WTC11 (cell line): Measurements from ENCODE around the gene ZNF714. TPM values are rescaled to one million over a fixed set of nuclear protein-coding genes. Genes with fewer than 3 reads are reported as not detected.

Source experiments
- ATAC-seq: fragments of 200-7000 bp; cut with Tn5 transposase; 2 replicates; pipeline ENCODE4 v1.10.0; 2021; ENCODE audit warnings: mild to moderate bottlenecking, moderate library complexity
- CTCF ChIA-PET: fragments of 300-600 bp; sonication (Branson Sonifier 250); formaldehyde crosslinking; loops from one replicate; lab custom pipeline; 2021; ENCODE audit warnings: antibody characterized with exemption; lab: Charles Lee
- POLR2A ChIA-PET: fragments of 350-600 bp; sonication (Branson Sonifier 250); formaldehyde crosslinking; loops from one replicate; lab custom pipeline; 2021; ENCODE audit warnings: antibody characterized with exemption; lab: Charles Lee
- DNase-seq: peaks from one replicate; pipeline ENCODE4 v3.0.0; 2021; ENCODE audit warnings: low spot score
- H3K27ac Mint-ChIP-seq: 2 replicates; pipeline ENCODE4 v1.8.0; 2021; ENCODE audit warnings: mixed read lengths
- H3K27me3 Mint-ChIP-seq: 2 replicates; pipeline ENCODE4 v1.8.0; 2021; ENCODE audit warnings: low read depth, mild to moderate bottlenecking, moderate library complexity, mixed read lengths
- H3K36me3 Mint-ChIP-seq: 2 replicates; pipeline ENCODE4 v1.8.0; 2021; ENCODE audit warnings: mixed read lengths
- H3K4me1 Mint-ChIP-seq: 2 replicates; pipeline ENCODE4 v1.8.0; 2022; ENCODE audit warnings: mixed read lengths
- H3K4me3 Mint-ChIP-seq: 2 replicates; pipeline ENCODE4 v1.8.0; 2021; ENCODE audit warnings: mild to moderate bottlenecking, moderate library complexity, mixed read lengths
- H3K9me3 Mint-ChIP-seq: 2 replicates; pipeline ENCODE4 v1.8.0; 2021; ENCODE audit warnings: mixed read lengths
- ATF1 ChIP-seq: sonication (generic); formaldehyde crosslinking; IDR thresholded peaks from 2 replicates; pipeline ENCODE4 v1.8.1; 2023; ENCODE audit warnings: mild to moderate bottlenecking, moderate library complexity, missing genetic modification reagents
- CBFB ChIP-seq: sonication (generic); formaldehyde crosslinking; IDR thresholded peaks from 2 replicates; pipeline ENCODE4 v1.8.1; 2022; ENCODE audit warnings: mild to moderate bottlenecking, low read depth, missing genetic modification reagents
- CDX4 ChIP-seq: fragments of 250-450 bp; sonication (Bioruptor Pico); IDR thresholded peaks from 2 replicates; pipeline ENCODE4 v1.9.0; 2021; ENCODE audit warnings: moderate library complexity, mild to moderate bottlenecking, inconsistent platforms, borderline replicate concordance
- CREM ChIP-seq: sonication (generic); formaldehyde crosslinking; IDR thresholded peaks from 2 replicates; pipeline ENCODE4 v1.8.1; 2022; ENCODE audit warnings: mild to moderate bottlenecking, missing genetic modification reagents, moderate library complexity
- E2F5 ChIP-seq: sonication (generic); formaldehyde crosslinking; IDR thresholded peaks from 2 replicates; pipeline ENCODE4 v1.8.1; 2022; ENCODE audit warnings: mild to moderate bottlenecking, moderate library complexity, missing genetic modification reagents
- ERG ChIP-seq: fragments of 250-450 bp; sonication (Bioruptor Pico); IDR thresholded peaks from 2 replicates; pipeline ENCODE4 v1.8.0; 2021; ENCODE audit warnings: mild to moderate bottlenecking
- KAT7 ChIP-seq: sonication (generic); formaldehyde crosslinking; IDR thresholded peaks from 2 replicates; pipeline ENCODE4 v1.8.1; 2023; ENCODE audit warnings: missing genetic modification reagents, mild to moderate bottlenecking, borderline replicate concordance
- NFATC4 ChIP-seq: fragments of 250-450 bp; sonication (Bioruptor Pico); IDR thresholded peaks from 2 replicates; pipeline ENCODE4 v1.9.0; 2021; ENCODE audit warnings: mild to moderate bottlenecking
- NR3C1 ChIP-seq: sonication (generic); formaldehyde crosslinking; conservative IDR thresholded peaks from 2 replicates; pipeline ENCODE4 v1.8.1; 2023; ENCODE audit warnings: low read depth, mild to moderate bottlenecking, missing genetic modification reagents
- PRDM15 ChIP-seq: sonication (generic); formaldehyde crosslinking; IDR thresholded peaks from 2 replicates; pipeline ENCODE4 v1.8.0; 2022; ENCODE audit warnings: missing genetic modification reagents
- SMAD4 ChIP-seq: sonication (generic); formaldehyde crosslinking; IDR thresholded peaks from 2 replicates; pipeline ENCODE4 v1.8.0; 2022; ENCODE audit warnings: mild to moderate bottlenecking, missing genetic modification reagents
- SOX15 ChIP-seq: fragments of 250-450 bp; sonication (Bioruptor Pico); IDR thresholded peaks from 2 replicates; pipeline ENCODE4 v1.9.0; 2021; ENCODE audit warnings: mild to moderate bottlenecking
- SP1 ChIP-seq: sonication (generic); formaldehyde crosslinking; conservative IDR thresholded peaks from 2 replicates; pipeline ENCODE4 v1.8.1; 2022; ENCODE audit warnings: missing genetic modification reagents
- TP53 ChIP-seq: sonication (generic); formaldehyde crosslinking; IDR thresholded peaks from 2 replicates; pipeline ENCODE4 v1.8.1; 2023; ENCODE audit warnings: mild to moderate bottlenecking, missing genetic modification reagents
- ZMAT4 ChIP-seq: fragments of 250-450 bp; sonication (Bioruptor Pico); IDR thresholded peaks from 2 replicates; pipeline ENCODE4 v1.9.0; 2021; ENCODE audit warnings: mild to moderate bottlenecking
- ZNF121 ChIP-seq: sonication (generic); formaldehyde crosslinking; IDR thresholded peaks from 2 replicates; pipeline ENCODE4 v1.8.0; 2023; ENCODE audit warnings: missing genetic modification reagents
- ZNF263 ChIP-seq: sonication (generic); formaldehyde crosslinking; IDR thresholded peaks from 2 replicates; pipeline ENCODE4 v1.8.1; 2022; ENCODE audit warnings: low read depth, mild to moderate bottlenecking, moderate library complexity, missing genetic modification reagents
- ZNF281 ChIP-seq: sonication (generic); formaldehyde crosslinking; IDR thresholded peaks from 2 replicates; pipeline ENCODE4 v1.8.0; 2023; ENCODE audit warnings: mild to moderate bottlenecking, missing genetic modification reagents
- ZNF423 ChIP-seq: fragments of 250-450 bp; sonication (Bioruptor Pico); IDR thresholded peaks from 2 replicates; pipeline ENCODE4 v2.1.2; 2022; ENCODE audit warnings: mild to moderate bottlenecking, moderate library complexity
- total RNA-seq: library from RNA; stranded (reverse); gene quantifications from 3 replicates; pipeline ENCODE4 v1.2.3, GENCODE V29; 2021

The ZNF714 gene
- total RNA-seq, 1 experiment from 2014 or later: 60.4 TPM

- peaks cover 10% of the 10 kb centered on the region for H3K9me3 Mint-ChIP-seq
- TF ChIP-seq NR3C1 (CRISPR knock-in tag) (no peak), CDX4 (CRISPR knock-in tag) (no peak), ZMAT4 (no peak), CREM (CRISPR knock-in tag) (no peak), ZNF281 (CRISPR knock-in tag) (no peak), E2F5 (CRISPR knock-in tag) (no peak), PRDM15 (no peak), CBFB (CRISPR knock-in tag) (no peak), ZNF121 (CRISPR knock-in tag) (no peak), ZNF423 (CRISPR knock-in tag) (no peak), TP53 (CRISPR knock-in tag) (no peak), ZNF263 (CRISPR knock-in tag) (no peak), SOX15 (CRISPR knock-in tag) (no peak), SP1 (CRISPR knock-in tag) (no peak), NFATC4 (CRISPR knock-in tag) (no peak), KAT7 (CRISPR knock-in tag) (no peak), ATF1 (CRISPR knock-in tag) (no peak), SMAD4 (CRISPR knock-in tag) (no peak), ERG (CRISPR knock-in tag) (no peak)
- no peaks in the 10 kb centered on the region for H3K27me3 Mint-ChIP-seq
- H3K4me1 Mint-ChIP-seq: peaks cover 35% of the 10 kb centered on the region
- ChIA-PET CTCF (no interaction called here), POLR2A (no interaction called here)
- no peak for ATAC-seq
- peaks cover 60% of the 10 kb centered on the region for H3K36me3 Mint-ChIP-seq
- peak overlapping the region; percentile 55 for H3K27ac Mint-ChIP-seq
- no peak for DNase-seq
- no peak overlapping the region for H3K4me3 Mint-ChIP-seq
These were observed 10.1 kb downstream of the ZNF714 start for GRCh38 chr19:21092109-21092508.
